Astrocyte of the spinal cord (primary cell): Measurements from ENCODE around the gene VPS13A.
"Not testable (repeated sequence)": the region's sequence is repeated elsewhere in the genome, so short reads cannot be mapped to it uniquely, and the experiment has no call there.

ENCODE experiments used
- DNase-seq: peaks from one replicate; pipeline ENCODE4 v3.0.0; 2011; ENCODE audit warnings: low read depth, low spot score
- H3K4me3 ChIP-seq: 2 replicates; pipeline ENCODE4 v1.5.1; 2011; ENCODE audit warnings: low read depth, mild to moderate bottlenecking, low read length, moderate library complexity
- in situ Hi-C: cut with HindIII; loops from 2 replicates; pipeline ENCODE4 v1.10.0; 2017; ENCODE audit warnings: low sequenced_read_pairs
- TF ChIP-seq, protein P1 (sequence below): IDR thresholded peaks from 2 replicates; pipeline ENCODE4 v1.5.1; 2012; ENCODE audit warnings: low read depth, mild to moderate bottlenecking, low read length, inconsistent platforms

VPS13A gene

DNA sequence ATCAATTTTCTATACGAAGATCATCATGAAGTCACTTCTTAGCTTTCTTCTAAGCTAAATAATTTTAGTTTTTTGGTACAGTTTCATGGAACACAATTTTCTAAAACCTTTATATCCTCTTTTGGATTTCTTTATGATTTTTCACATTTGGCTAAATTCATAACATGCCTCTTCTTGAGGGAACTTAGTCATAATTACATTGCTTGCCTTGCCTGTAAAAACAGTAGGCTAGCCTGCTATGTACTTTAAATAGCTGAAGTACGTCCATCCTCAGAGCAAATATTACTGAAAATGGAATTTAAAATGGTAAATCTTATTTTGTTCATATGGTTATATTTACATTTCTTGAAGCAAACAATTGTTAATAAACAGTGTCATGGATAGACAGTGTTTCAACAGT, 225.0 kb downstream of the VPS13A start:
- TF ChIP-seq, protein P1, sequence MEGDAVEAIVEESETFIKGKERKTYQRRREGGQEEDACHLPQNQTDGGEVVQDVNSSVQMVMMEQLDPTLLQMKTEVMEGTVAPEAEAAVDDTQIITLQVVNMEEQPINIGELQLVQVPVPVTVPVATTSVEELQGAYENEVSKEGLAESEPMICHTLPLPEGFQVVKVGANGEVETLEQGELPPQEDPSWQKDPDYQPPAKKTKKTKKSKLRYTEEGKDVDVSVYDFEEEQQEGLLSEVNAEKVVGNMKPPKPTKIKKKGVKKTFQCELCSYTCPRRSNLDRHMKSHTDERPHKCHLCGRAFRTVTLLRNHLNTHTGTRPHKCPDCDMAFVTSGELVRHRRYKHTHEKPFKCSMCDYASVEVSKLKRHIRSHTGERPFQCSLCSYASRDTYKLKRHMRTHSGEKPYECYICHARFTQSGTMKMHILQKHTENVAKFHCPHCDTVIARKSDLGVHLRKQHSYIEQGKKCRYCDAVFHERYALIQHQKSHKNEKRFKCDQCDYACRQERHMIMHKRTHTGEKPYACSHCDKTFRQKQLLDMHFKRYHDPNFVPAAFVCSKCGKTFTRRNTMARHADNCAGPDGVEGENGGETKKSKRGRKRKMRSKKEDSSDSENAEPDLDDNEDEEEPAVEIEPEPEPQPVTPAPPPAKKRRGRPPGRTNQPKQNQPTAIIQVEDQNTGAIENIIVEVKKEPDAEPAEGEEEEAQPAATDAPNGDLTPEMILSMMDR, result no peak
- peak; percentile 45 for DNase-seq
- in situ Hi-C loops, result no loop called here
- H3K4me3 ChIP-seq, result no peak overlapping the region

DNA sequence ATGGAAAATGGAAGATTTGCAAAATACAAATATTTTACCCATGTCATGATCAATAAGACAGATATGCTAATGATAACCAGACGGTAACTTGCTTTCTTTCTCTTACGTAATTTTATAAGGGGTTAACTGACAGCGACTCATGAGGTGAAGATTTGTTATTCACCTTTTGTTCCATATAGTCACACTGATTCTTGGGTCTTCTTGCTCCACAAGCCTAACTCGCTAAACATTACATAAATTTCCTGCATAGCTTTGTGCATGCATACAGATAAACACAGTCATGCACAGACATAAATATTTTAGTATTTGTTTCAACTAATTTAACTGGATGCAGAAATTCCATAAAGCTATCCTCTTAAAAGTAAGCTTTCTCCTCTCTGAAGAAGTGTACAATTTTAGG, 225.9 kb downstream of the VPS13A start:
- in situ Hi-C loops, result no loop called here
- no peak for DNase-seq
- H3K4me3 ChIP-seq, result no peak overlapping the region
- TF ChIP-seq, protein P1, result no peak

DNA sequence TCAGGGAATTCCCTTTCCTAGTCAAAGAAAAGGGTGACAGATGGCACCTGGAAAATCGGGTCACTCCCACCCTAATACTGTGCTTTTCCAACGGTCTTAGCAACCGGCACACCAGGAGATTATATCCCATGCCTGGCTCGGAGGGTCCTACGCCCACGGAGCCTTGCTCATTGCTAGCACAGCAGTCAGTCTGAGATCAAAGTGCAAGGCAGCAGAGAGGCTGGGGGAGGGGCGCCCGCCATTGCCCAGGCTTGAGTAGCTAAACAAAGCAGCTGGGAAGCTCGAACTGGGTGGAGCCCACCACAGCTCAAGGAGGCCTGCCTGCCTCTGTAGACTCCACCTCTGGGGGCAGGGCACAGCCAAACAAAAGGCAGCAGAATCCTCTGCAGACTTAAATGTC, 231.2 kb downstream of the VPS13A start:
- DNase-seq, in situ Hi-C loops, H3K4me3 ChIP-seq: not testable (repeated sequence)

DNA sequence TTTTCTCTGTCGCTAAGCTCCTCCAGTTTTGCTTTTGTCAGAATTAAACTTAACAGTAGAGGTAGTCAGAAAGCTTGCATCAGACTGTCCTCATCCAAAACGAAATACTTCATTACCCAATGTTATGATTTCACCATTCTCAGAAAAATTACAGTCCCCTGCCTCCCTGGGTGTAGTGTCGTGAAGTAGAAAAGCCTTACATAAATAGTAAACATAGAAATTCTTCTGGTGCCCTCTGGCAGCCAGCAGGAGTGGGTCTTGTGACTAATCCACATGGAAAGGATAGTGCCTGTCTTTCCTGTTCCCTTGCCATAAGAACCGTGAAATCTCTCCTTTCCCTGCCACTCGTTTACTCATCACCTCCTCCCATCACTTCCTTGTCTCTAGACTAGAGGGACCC, 240.2 kb downstream of the VPS13A start:
- TF ChIP-seq, protein P1, result no peak
- peak; percentile 68 for DNase-seq
- no peak overlapping the region for H3K4me3 ChIP-seq
- in situ Hi-C loops, result no loop called here

DNA sequence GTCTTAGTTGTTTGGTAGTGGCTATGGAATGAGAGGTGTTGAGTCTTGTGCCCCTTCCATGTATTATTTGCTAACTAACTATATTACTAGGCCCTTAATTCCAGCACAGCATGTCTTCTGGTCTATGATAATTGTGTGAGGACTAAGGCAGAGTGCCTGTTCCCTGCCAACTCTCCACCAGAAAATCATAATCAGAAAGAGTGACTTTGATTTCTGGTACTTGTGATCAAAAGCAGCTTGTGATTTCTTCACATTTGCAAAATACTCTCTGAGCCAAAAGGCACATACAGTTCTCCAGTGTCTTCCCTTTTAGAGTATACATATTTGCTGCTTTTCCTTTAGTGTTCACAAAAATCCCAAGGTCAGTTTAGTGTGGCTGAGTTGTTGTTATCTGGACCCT, 240.9 kb downstream of the VPS13A start:
- in situ Hi-C loops, result no loop called here
- H3K4me3 ChIP-seq, result no peak overlapping the region
- TF ChIP-seq, protein P1, result no peak
- no peak for DNase-seq

DNA sequence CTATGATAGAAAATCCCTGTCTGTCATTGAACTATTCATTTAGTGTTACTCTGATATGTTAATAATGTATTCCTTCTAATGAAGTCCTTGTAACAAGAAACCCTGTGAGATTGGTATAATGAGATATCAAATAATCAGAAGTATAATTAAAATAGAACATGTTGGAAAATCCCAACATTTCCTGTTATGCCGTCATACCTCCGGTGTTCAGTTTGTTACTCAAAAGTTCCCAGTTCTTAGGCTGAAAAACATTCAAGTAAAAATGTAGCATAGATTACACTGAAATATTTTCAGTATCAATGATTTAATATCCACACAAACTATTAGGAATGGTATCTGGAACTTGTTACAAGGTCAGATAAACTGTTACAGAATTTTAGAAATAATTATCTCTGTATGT, 243.3 kb downstream of the VPS13A start:
- TF ChIP-seq, protein P1, result no peak
- H3K4me3 ChIP-seq, result no peak overlapping the region
- no peak for DNase-seq
- in situ Hi-C loops, result no loop called here

DNA sequence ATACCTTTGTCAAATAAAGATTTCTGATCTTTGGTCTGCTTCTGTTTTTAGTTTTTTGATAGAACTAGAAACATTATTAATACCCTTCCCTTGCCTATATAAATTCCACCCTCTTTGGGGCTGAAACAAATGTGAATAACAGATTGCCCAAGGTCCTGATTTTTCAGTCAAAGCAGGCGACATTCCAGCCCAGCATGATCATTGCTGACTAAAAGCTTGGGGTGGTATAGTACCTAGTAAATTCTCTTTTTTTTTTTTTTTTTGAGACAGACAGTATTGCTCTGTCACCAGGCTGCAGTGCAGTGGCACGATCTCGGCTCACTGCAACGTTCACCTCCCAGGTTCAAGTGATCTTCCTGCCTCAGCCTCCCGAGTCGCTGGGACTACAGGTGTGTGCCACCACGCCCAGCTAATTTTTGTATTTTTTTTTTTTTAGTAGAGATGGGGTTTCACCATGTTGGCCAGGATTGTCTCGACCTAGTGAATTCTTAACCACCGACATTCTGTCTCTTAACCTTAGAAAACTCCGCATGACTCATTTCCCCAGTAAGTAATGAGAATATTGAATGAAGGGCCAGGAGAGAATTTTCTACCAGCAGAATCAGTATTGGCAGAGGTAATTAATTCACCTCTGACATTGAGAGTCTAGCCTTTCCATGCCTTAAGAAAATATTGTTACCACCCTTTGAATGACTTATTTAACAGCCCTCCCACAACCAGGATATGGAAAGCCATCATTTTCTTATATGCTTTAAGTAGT, 244.4 kb downstream of the VPS13A start:
- TF ChIP-seq, protein P1, result no peak
- H3K4me3 ChIP-seq, result no peak overlapping the region
- DNase-seq, result peak; percentile 48
- in situ Hi-C loops, result no loop called here
